Breast epithelium (tissue), 3 donors: ENCODE measurements around the gene CUL7.

Source experiments
- POLR2A ChIP-seq: fragments of 450-650 bp; IDR thresholded peaks from one replicate; pipeline ENCODE4 v1.6.1; 2016; ENCODE audit warnings: antibody characterized with exemption, mild to moderate bottlenecking, moderate library complexity
- TF ChIP-seq, protein P1 (sequence below), 3 donors: fragments of 450-650 bp; IDR thresholded peaks; one replicate each; pipeline ENCODE4 v1.5.1; 2016 to 2017; ENCODE audit warnings: antibody characterized with exemption in 3 of 3, mild to moderate bottlenecking in 3 of 3, moderate library complexity in 3 of 3

DNA sequence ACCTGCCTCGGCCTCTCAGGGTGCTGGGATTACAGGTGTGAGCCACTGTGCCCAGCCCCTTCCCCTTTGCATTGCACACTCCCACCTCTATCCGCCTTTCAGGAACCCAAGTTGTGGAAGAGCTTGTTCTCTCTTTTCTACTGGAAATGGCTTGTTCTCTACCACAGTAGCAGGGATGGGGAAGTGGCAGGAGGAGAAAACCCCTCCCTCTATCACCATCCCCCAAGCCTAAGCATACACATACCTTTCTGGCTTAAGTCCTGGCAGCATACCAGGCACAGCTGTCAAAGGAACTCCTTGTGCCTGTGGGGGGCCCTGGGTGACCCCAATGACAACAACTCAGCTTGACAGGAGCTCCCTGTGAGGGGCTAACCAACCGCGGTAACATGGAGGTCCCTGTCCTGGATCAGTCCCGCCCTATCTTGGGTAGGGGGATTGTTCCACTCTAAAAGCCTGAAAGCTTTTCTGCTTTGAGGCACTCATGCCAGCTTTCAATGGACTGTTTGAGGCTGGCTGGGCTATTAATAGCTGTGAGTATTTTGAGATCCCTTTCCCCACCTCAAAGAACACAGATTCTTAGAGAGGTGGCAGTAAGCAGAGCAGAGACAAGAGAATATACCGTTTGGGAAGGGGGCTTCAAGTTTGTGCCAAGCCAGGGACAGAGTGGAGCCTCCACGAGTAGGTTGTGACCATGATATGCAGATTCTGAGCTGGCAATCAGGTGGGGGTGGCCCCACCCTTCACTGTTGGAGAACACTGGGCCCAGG is 37.3 kb downstream of the CUL7 start:
- TF ChIP-seq, protein P1, sequence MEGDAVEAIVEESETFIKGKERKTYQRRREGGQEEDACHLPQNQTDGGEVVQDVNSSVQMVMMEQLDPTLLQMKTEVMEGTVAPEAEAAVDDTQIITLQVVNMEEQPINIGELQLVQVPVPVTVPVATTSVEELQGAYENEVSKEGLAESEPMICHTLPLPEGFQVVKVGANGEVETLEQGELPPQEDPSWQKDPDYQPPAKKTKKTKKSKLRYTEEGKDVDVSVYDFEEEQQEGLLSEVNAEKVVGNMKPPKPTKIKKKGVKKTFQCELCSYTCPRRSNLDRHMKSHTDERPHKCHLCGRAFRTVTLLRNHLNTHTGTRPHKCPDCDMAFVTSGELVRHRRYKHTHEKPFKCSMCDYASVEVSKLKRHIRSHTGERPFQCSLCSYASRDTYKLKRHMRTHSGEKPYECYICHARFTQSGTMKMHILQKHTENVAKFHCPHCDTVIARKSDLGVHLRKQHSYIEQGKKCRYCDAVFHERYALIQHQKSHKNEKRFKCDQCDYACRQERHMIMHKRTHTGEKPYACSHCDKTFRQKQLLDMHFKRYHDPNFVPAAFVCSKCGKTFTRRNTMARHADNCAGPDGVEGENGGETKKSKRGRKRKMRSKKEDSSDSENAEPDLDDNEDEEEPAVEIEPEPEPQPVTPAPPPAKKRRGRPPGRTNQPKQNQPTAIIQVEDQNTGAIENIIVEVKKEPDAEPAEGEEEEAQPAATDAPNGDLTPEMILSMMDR (IDR thresholded peaks at IDR 0.05), result no peak
- no peak for TF ChIP-seq POLR2A
